ENCODE results near the gene MPC1L. TPM values are rescaled to one million over a fixed set of nuclear protein-coding genes. Genes with fewer than 3 reads are reported as not detected.

The MPC1L gene
- total RNA-seq, 1 experiment from 2014 or later: not detected

DNA sequence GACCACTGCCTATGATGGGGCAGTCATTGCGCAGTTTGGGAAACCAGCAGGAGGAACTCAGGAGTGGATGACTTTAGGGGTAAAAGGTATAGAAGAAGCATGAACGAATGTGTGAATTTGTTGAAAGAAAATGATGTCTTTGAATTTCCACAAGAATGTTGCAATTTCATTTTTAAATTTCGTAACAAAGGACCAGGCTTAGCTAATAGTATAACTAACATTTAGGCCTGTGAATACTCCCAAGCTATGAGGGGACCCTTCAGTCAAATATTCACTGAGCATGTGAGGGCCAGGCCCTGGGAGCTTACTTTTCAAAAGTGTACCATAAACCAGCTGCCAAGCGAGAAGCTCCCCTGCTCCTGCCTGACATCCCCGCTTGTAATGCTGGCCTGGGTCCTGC is 5.3 kb downstream of the MPC1L start:
- TF ChIP-seq, protein P1, sequence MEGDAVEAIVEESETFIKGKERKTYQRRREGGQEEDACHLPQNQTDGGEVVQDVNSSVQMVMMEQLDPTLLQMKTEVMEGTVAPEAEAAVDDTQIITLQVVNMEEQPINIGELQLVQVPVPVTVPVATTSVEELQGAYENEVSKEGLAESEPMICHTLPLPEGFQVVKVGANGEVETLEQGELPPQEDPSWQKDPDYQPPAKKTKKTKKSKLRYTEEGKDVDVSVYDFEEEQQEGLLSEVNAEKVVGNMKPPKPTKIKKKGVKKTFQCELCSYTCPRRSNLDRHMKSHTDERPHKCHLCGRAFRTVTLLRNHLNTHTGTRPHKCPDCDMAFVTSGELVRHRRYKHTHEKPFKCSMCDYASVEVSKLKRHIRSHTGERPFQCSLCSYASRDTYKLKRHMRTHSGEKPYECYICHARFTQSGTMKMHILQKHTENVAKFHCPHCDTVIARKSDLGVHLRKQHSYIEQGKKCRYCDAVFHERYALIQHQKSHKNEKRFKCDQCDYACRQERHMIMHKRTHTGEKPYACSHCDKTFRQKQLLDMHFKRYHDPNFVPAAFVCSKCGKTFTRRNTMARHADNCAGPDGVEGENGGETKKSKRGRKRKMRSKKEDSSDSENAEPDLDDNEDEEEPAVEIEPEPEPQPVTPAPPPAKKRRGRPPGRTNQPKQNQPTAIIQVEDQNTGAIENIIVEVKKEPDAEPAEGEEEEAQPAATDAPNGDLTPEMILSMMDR (IDR thresholded peaks at IDR 0.05; ENCODE audit: unreplicated experiment): no peak
- no peaks in the 10 kb centered on the region for H3K4me1 Mint-ChIP-seq (ENCODE audit: insufficient read depth, unreplicated experiment)
- BruUV-seq (replicated peaks): no TSS peak
- H3K9me3 Mint-ChIP-seq (ENCODE audit: unreplicated experiment): no peaks in the 10 kb centered on the region
- ChIA-PET CTCF (no interaction called here), POLR2A (no interaction called here)
- H3K27ac Mint-ChIP-seq (ENCODE audit: low read depth, unreplicated experiment): no peak overlapping the region
- peaks cover 18% of the 10 kb centered on the region for H3K36me3 Mint-ChIP-seq (ENCODE audit: insufficient read depth, unreplicated experiment)
- H3K27me3 Mint-ChIP-seq (ENCODE audit: insufficient read depth, unreplicated experiment): peaks cover 68% of the 10 kb centered on the region
- intact Hi-C loops (cut with micrococcal nuclease): no loop called here
- DNase-seq (ENCODE audit: unreplicated experiment): no peak
- no peak overlapping the region for H3K4me3 Mint-ChIP-seq (ENCODE audit: unreplicated experiment)

DNA sequence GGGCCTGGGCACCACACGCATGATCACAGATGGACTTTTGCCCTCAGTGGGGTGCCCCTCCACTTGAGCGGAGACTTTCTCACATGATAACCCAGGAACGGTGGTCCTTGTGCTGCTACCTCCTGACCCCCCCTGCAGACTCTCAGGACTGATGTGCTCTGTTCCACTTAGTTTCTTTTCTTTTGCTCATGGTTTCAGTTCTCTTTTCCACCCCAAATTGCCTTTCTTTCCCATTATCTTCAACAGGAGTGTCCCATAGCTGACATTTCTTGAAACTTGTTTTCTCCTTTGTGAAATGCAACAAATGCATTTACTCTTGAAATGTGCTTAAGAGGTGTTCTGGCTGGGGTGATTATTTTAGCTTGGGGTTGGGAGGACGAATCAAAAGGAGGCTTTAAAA is 9.0 kb downstream of the MPC1L start:
- no TSS peak for BruUV-seq (replicated peaks)
- Mint-ChIP-seq H3K27me3 (ENCODE audit: insufficient read depth, unreplicated experiment) (peaks cover 75% of the 10 kb centered on the region), H3K9me3 (ENCODE audit: unreplicated experiment) (no peaks in the 10 kb centered on the region), H3K4me1 (ENCODE audit: insufficient read depth, unreplicated experiment) (no peaks in the 10 kb centered on the region), H3K36me3 (ENCODE audit: insufficient read depth, unreplicated experiment) (peaks cover 45% of the 10 kb centered on the region), H3K27ac (ENCODE audit: low read depth, unreplicated experiment) (no peak overlapping the region), H3K4me3 (ENCODE audit: unreplicated experiment) (no peak overlapping the region)
- intact Hi-C loops (cut with micrococcal nuclease): no loop called here
- ChIA-PET POLR2A (no interaction called here), CTCF (interaction anchor here (1.7 kb wide), 1 partner anchor 11 kb away, joined by 4 read pairs; no protein-coding TSS in a partner anchor)
- DNase-seq (ENCODE audit: unreplicated experiment): no peak
- TF ChIP-seq, protein P1 (IDR thresholded peaks at IDR 0.05; ENCODE audit: unreplicated experiment): no peak

GRCh38 chrX:40637687-40638086 is 14.5 kb downstream of the MPC1L start:
- intact Hi-C loops (cut with micrococcal nuclease): no loop called here
- POLR2A ChIA-PET: no interaction called here
- CTCF ChIA-PET: interaction anchor here (0.6 to 1.4 kb wide), 2 partner anchors 14 to 478 kb away, joined by 3 to 8 read pairs; no protein-coding TSS in a partner anchor
- peaks cover 61% of the 10 kb centered on the region for H3K27me3 Mint-ChIP-seq (ENCODE audit: insufficient read depth, unreplicated experiment)
- H3K4me3 Mint-ChIP-seq (ENCODE audit: unreplicated experiment): no peak overlapping the region
- TF ChIP-seq, protein P1 (IDR thresholded peaks at IDR 0.05; ENCODE audit: unreplicated experiment): no peak
- H3K4me1 Mint-ChIP-seq (ENCODE audit: insufficient read depth, unreplicated experiment): peaks cover 7% of the 10 kb centered on the region
- no peak for DNase-seq (ENCODE audit: unreplicated experiment)
- H3K36me3 Mint-ChIP-seq (ENCODE audit: insufficient read depth, unreplicated experiment): peaks cover 38% of the 10 kb centered on the region
- H3K27ac Mint-ChIP-seq (ENCODE audit: low read depth, unreplicated experiment): no peak overlapping the region
- no TSS peak for BruUV-seq (replicated peaks)
- H3K9me3 Mint-ChIP-seq (ENCODE audit: unreplicated experiment): no peaks in the 10 kb centered on the region

DNA sequence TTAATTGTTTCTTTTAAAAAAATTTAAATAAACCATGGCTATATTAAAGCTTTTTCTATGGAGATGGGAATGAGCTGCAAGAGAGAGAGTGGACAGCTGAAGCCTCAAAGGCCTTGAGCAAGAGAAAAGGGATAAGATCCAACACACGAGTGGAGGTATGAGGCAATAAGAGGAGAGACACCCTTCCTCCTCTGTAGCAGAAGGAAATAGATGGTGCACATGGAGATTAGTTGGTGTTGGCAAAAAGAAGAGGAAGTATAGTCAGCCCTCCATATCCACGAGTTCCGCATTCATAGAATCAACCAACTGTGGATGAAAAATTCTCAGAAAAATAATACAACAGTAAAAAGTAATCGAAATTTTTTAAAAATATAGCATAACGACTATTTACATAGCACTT is 20.9 kb downstream of the MPC1L start:
- intact Hi-C loops (cut with micrococcal nuclease): no loop called here
- CTCF ChIA-PET: interaction anchor here (0.5 to 1.7 kb wide), 2 partner anchors 99 to 698 kb away, joined by 3 to 6 read pairs; no protein-coding TSS in a partner anchor
- Mint-ChIP-seq H3K27me3 (ENCODE audit: insufficient read depth, unreplicated experiment) (peaks cover 43% of the 10 kb centered on the region), H3K4me1 (ENCODE audit: insufficient read depth, unreplicated experiment) (peaks cover 16% of the 10 kb centered on the region), H3K36me3 (ENCODE audit: insufficient read depth, unreplicated experiment) (peaks cover 10% of the 10 kb centered on the region), H3K4me3 (ENCODE audit: unreplicated experiment) (peak overlapping the region; percentile 74), H3K27ac (ENCODE audit: low read depth, unreplicated experiment) (peak overlapping the region; percentile 41), H3K9me3 (ENCODE audit: unreplicated experiment) (no peaks in the 10 kb centered on the region)
- TF ChIP-seq, protein P1 (IDR thresholded peaks at IDR 0.05; ENCODE audit: unreplicated experiment): no peak
- POLR2A ChIA-PET: interaction anchor here (0.7 to 2.6 kb wide), 2 partner anchors 63 to 987 kb away, joined by 3 to 18 read pairs; partner anchors contain the start of gene ATP6AP2
- no TSS peak for BruUV-seq (replicated peaks)
- DNase-seq (ENCODE audit: unreplicated experiment): no peak
